Activated effector memory CD4-positive, alpha-beta T cell treated with anti-CD3 and anti-CD28 coated beads, Interleukin-2, amount 50 U/mL, for 16 hours (primary cell): Measurements from ENCODE around the gene KIF25.

ENCODE experiments used
- DNase-seq: peaks from one replicate; pipeline ENCODE4 v3.0.0-alpha.2; 2020

Gene KIF25

DNA sequence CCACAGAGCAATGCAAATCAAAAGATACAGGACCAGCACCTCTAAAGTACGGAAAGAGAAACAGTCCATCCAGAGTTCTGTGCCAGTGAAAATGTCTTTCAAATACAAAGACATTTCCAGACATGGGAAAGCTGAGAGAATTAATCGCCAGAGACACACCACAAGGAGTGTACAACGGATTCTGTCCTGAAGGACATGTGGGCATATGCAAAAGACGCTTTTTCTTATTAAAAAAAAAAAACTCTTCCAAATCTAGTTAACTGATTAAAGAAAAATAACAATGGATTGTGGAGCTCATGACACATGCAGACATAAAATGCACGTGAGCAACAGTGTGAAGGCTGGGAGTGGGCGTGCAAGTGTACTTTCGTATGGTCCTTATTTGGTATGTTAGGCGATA, 22.8 kb downstream of the KIF25 start:
- DNase-seq, result no peak

GRCh38 chr6:168021581-168021980, 24.1 kb downstream of the KIF25 start:
- no peak for DNase-seq

DNA sequence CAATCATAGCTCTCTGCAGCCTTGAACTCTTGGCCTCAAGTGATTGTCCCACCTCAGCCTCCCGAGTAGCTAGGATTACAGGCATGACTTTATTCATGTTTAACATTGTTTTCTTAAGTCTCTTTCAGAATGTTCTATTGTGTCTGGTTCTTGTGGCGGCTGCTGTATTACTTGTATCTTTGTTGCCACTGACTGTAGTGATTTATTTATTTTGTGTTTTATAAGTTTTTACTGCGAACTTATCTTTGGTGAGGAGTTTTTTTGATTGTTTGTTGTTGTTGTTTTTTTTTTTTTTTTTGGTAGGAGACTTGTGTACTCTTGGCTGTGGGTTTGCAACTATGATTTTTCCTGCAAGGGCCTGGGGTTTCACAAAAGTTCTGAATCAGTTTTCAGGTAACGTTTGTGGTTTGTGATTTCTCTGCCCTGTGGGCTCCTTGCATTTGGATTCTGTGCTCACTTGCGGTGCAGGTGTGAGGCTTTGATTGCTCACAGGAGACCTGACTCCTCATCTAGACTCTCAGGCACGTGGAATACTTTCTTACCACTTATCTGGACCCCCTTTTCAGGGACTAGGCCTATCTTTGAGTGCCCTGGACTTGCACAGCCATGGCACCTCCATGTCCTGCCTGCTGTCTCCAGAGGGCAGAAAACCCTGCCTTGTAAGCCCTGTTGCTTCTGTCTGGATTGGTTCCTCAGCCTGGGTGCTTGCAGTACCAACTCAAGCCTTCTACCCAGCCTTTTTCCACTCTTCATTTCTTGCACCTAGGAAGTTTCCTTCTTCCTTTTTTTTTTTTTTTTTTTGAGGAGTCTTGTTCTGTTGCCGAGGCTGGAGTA, 25.2 kb downstream of the KIF25 start:
- DNase-seq, result no peak

DNA sequence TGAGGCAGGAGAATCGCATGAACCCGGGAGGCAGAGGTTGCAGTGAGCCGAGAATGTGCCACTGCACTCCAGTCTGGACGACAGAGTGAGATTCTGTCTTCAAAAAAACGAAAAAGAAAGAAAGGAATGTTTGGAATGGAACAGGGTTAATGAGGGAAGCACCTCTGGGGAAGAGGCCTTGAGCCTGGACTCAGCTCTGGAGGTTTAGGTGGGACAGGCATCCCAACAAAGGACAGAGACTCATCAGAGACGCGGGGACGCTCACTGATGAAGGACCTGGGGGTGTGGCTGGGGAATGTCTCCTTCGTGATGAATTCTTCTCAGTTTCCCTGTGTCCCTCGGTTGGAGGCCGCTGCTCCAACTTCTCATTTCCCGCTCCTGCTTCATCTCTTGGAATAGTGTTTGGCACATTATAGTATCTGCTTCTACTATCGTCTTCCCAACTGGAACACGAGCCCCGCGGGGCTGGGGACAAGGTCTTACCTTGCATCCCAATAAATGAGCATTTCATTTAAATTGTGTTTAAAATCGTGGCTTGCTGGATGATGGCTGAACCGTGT, 27.6 kb downstream of the KIF25 start:
- no peak for DNase-seq

GRCh38 chr6:168025831-168026710, 28.6 kb downstream of the KIF25 start:
- DNase-seq, result no peak

- DNase-seq, result no peak
Observed at GRCh38 chr6:168026925-168027324, 29.5 kb downstream of the KIF25 start.

DNA sequence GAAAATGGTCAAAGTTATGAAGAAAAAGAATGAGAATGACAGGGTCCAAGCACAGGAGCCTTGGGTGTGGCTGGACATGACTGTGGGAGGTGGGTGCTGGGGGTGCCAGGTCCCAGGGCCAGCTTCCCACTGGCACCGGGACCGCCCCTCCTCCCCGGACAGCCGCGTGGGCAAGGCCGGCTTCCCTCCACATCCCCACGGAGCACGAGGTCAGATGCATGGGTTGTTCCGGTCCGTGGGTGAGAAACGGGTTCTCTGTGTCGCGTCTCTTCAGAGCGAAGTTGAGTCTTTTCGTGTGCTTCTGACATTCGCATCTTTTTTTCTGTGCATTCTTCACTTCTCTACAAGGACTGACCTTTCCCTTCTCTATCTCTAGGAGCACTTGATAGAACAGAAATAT, 30.1 kb downstream of the KIF25 start:
- DNase-seq, result no peak

DNA sequence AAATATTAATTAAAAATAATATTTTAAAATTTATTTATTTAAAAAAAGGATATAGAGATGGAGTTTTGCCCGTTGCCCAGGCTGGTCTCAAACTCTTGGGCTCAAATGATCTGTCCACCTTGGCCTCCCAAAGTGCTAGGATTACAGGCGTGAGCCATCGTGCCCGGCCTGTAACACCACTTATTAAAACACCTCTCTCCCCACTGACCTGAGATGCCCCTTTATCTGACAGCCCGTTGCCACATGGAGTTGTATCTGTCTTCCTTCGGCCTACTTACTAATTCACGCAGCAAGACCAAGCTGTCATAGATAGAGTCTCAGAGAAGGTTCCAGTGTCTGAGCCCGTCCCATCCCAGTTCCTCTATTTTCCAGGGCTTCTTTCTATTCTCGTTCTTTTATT, 30.7 kb downstream of the KIF25 start:
- no peak for DNase-seq

DNA sequence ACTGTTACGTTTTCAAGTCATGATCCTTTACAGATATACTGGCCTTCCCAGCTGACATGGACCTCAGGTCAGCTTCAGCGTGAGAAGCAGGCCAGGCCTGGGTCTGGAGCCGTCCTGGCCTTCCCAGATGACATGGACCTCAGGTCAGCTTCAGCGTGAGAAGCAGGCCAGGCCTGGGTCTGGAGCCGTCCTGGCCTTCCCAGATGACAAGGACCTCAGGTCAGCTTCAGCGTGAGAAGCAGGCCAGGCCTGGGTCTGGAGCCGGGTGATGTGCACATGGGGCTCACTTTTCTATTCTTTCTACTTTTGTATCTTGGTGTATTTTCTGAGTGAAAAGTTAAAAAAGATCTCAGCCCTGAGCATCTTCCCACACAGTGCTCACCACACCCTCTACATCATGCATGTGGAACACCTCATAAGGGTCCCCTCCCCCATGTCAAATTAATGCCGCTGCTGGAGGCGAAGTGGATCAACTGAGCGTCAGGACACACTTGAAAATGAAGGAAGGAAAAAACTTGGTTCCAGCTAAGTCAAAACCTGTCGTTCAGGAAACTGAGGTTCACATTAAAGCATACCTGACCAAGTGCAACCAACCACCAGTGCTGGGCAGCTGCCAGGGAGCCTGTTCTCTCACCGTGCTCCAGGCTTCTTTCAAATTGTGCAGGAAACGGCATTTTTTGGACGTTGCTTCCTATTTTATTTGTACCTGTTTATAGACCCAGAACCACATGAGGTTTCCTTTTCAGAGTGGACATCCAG, 32.2 kb downstream of the KIF25 start:
- DNase-seq, result no peak

- no peak for DNase-seq
Observed at GRCh38 chr6:168030218-168030746, 32.8 kb downstream of the KIF25 start.

DNA sequence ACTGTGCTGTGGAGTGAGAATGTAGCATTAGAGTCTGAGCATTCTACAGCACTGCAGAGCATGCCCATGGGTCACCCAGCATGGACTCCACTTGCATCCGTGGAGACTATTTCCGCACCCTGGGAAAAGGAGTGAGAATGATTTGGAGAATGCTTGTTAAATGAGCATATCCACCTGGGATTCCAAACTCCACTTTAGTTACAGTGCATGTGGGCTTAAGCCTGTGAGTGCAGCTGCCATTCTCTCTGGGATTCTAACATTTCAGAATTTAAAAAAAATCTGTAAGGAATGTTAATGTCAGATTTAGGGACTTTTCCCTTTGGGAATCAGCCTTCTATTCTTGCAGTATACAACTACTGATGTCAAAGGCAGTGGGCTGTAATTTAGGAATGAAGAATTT, 33.4 kb downstream of the KIF25 start:
- no peak for DNase-seq

GRCh38 chr6:168031411-168031971, 34.0 kb downstream of the KIF25 start:
- no peak for DNase-seq

DNA sequence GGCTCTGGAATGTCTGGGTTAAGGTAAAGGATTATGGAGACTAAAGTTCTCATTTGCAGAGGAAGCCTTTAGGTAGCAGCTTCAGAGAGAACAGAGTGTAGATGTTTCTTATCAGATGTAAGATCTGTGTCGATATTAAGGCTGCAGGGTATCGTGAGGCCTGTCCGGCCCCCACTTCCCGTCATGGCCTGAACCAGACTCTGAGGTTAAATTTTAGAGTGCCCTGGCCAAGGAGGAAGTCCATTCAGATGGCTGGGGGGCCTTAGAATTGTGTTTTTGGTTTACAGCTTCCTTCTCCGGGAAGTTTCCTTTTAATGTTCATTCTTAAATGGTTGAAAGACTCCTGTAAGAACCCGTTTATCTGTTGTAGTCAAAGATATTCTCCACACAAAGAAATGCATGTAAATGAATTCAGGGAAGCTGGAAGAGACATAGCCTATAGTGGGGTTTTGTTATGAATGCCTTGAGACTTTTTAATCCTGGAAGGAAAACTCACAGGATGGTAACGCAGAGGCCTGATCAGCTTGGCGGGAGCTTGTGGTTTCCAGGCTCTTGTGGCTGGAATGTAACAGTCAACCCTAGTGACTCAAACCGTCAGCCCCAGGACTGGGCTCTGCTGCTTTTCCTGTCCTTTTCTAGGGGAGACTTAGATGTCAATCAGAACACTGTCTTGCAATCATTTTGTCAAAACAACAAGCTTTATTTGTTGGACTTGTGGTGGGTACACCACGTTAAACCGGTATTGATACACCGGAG, 34.7 kb downstream of the KIF25 start:
- DNase-seq, result no peak

DNA sequence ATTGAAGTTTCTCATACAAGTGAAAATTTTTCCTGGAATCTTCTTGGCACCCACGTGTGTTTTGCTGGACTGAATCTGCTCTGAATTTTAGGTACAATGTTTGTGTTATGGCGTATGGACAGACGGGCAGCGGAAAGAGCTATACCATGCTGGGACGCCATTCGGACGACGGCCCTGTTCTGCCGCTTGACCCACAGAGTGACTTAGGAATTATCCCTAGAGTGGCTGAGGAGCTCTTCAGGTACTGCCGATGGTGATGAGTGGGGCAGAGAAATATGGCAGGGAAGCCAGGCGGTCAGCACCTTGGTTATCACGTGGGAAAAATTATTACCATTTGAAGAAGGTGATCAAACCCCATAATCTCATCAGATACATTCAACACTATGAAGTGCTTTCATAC, 36.3 kb downstream of the KIF25 start:
- no peak for DNase-seq

DNA sequence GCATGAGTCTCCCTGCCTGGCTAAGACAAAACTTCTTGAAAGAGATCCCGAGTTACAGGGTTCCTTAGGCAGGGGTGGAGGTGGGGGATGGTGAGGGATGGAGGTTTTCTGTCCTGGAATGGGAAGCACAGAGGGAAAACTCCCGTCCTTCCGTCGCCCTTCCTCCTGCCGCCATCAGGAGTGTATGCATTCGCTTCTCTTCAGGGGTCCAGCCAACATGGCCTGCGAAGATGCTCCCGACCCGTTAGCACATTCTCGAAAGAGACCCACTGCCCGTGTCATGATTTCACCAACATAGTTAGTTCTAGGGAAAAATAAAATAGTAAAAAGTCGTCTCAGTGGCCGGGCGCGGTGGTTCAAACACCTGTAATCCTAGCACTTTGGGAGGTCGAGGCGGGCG, 37.1 kb downstream of the KIF25 start:
- no peak for DNase-seq

DNA sequence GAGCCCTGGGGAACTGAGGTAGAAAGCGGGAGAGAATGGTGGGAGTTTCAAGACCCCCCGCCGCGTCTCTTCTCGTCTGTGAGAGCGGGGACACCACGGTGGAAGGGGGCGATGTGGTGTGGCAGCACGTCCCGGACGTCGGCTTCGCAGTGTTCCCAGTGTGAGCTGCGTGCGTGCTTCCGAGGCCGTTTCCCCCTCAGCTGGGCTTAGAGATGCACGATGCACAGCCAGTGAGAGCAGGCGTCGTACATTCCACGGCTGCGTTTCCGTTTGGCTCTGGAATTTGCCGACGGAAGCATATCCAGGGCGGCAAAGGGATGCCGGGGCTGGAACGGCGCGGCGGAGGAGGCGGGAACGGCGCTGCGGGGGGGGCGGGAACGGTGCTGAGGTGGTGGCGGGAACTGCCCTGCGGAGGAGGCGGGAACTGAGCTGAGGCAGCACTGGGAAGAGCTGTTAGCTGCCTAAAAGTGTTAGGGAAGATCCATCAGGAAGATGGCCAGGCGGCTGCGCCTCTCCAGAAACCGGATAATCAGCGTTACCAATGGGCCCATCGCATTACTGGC, 37.7 kb downstream of the KIF25 start:
- no peak for DNase-seq

- no peak for DNase-seq
Observed at GRCh38 chr6:168035661-168036545, 38.4 kb downstream of the KIF25 start.

DNA sequence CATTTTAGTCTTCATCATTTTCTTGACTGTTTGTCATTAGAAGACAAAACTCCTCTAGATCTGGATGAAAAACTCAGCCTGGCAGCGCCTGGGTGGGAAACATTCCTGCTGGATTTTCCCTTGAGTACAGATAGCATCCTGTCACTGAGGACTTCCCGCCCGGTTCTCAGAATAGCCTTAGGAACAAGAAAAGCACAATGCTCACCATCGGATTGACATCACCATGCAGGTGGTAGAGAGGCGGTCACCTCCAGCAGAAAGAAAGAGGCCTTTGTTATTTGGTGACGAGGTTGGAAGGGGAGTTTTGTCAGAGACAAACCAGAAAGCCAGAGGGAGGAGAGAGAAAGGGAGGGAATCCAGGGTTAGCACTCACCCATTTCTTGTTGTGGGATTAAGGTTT, 39.8 kb downstream of the KIF25 start:
- DNase-seq, result no peak

DNA sequence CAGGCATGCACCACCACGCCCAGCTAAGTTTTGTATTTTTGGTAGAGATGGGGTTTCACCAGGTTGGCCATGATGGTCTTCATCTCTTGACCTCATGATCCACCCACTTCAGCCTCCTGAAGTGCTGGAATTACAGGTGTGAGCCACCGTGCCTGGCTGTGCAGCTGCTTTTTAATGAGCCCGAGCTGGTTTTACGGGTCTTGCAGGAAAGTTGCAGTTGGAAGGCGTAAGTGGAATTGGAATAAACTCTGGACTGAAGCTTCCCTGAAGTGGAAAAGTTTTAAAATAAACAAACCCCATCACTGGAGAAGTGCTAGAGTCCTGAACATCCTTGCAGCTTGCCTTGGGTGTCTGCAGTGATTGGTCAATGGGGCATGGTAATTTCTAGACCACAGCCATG, 40.4 kb downstream of the KIF25 start:
- DNase-seq, result no peak

DNA sequence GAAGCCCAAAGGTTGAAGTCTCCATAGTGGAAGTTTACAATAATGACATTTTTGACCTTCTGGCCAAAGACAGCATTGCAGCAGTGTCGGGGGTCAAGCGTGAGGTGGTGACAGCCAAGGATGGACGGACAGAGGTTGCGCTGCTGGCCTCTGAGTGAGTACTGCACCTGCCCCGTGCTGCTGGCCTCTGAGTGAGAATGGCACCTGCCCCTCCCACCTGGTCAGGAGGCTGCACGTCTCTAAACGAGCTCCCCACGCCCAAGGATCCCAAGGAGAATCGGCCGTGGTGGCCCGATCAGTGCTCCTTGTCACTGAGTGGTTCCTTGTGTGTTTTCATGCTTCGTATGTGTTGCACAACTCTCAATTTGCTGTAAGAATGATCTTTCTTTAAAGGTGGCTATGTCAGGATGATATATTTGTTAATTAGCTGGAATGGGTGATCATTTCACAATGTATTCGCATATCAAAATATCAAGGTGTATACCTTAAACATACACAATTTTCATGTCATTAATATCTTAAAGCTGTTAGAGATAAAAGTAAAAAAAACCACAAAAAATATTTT, 41.2 kb downstream of the KIF25 start:
- DNase-seq, result no peak
